K562 (cell line): ENCODE data around the gene ATP2A1.

Source experiments
- CBX2 ChIP-seq: fragments of 200-600 bp; sonication (generic); IDR thresholded peaks from one replicate; pipeline ENCODE4 v1.6.1; 2012; ENCODE audit warnings: mild to moderate bottlenecking, low read length, inconsistent platforms; ENCODE audit not compliant: insufficient read depth, poor library complexity, severe bottlenecking
- HMG20A ChIP-seq: fragments of 450-650 bp; formaldehyde crosslinking; conservative IDR thresholded peaks from 2 replicates; pipeline ENCODE4 v1.4.0; 2020; ENCODE audit warnings: mild to moderate bottlenecking, mixed read lengths
- MAFK ChIP-seq: IDR thresholded peaks from 2 replicates; pipeline ENCODE4 v1.6.1; 2011; ENCODE audit warnings: low read length, improper control_type of control experiment
- SMARCA5 ChIP-seq: fragments of 450-650 bp; IDR thresholded peaks from 2 replicates; pipeline ENCODE4 v1.6.1; 2016
- ZNF12 ChIP-seq: sonication (generic); formaldehyde crosslinking; IDR thresholded peaks from 2 replicates; pipeline ENCODE4 v1.4.0; 2020; ENCODE audit warnings: mild to moderate bottlenecking, missing genetic modification reagents
- ZNF140 ChIP-seq: fragments of 250-450 bp; sonication (Bioruptor Pico); IDR thresholded peaks from 2 replicates; pipeline ENCODE4 v1.8.0; 2021; ENCODE audit warnings: moderate library complexity, mild to moderate bottlenecking, inconsistent platforms
- TF ChIP-seq, protein P1 (sequence below): sonication (generic); formaldehyde crosslinking; IDR thresholded peaks from 2 replicates; pipeline ENCODE4 v1.9.0; 2022; ENCODE audit warnings: mild to moderate bottlenecking, missing genetic modification reagents
- TF ChIP-seq, protein P2 (sequence below), 2 experiments: fragments of 450-650 bp; formaldehyde crosslinking in 1 of 2; IDR thresholded peaks; 2 replicates each; pipeline versions ENCODE4 v1.4.0 to v1.6.1; 2014 to 2020; ENCODE audit warnings: mild to moderate bottlenecking in 2 of 2, borderline replicate concordance in 1 of 2, low read depth in 1 of 2
- TF ChIP-seq, protein P3 (sequence below): sonication (generic); formaldehyde crosslinking; IDR thresholded peaks from 2 replicates; pipeline ENCODE4 v1.8.0; 2023; ENCODE audit warnings: mild to moderate bottlenecking, missing genetic modification reagents

DNA sequence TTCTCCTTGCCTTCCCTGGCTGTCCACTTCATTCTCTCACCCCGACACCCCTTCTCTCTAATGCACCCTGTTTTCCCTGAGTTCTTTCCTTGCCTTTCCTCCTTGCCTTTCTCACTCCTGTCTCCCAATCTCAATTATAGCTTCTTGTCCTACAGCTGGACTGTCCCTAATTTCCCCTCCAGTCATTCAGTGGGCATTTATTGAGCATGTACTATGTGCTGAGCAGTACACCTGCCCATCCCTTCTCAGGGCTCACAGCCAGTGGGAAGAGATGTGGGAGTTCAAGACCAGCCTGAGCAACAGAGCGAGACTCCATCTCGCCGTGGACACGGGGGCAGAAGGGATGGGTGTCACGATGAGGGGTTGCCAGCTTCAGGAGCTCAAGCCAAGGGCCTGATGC, 5.8 kb downstream of the ATP2A1 start:
- TF ChIP-seq, protein P1, sequence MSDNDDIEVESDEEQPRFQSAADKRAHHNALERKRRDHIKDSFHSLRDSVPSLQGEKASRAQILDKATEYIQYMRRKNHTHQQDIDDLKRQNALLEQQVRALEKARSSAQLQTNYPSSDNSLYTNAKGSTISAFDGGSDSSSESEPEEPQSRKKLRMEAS (CRISPR knock-in tag), result no peak
- TF ChIP-seq, protein P2, sequence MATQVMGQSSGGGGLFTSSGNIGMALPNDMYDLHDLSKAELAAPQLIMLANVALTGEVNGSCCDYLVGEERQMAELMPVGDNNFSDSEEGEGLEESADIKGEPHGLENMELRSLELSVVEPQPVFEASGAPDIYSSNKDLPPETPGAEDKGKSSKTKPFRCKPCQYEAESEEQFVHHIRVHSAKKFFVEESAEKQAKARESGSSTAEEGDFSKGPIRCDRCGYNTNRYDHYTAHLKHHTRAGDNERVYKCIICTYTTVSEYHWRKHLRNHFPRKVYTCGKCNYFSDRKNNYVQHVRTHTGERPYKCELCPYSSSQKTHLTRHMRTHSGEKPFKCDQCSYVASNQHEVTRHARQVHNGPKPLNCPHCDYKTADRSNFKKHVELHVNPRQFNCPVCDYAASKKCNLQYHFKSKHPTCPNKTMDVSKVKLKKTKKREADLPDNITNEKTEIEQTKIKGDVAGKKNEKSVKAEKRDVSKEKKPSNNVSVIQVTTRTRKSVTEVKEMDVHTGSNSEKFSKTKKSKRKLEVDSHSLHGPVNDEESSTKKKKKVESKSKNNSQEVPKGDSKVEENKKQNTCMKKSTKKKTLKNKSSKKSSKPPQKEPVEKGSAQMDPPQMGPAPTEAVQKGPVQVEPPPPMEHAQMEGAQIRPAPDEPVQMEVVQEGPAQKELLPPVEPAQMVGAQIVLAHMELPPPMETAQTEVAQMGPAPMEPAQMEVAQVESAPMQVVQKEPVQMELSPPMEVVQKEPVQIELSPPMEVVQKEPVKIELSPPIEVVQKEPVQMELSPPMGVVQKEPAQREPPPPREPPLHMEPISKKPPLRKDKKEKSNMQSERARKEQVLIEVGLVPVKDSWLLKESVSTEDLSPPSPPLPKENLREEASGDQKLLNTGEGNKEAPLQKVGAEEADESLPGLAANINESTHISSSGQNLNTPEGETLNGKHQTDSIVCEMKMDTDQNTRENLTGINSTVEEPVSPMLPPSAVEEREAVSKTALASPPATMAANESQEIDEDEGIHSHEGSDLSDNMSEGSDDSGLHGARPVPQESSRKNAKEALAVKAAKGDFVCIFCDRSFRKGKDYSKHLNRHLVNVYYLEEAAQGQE (IDR thresholded peaks at IDR 0.05; ENCODE audit: borderline replicate concordance), result no peak
- TF ChIP-seq, protein P2 (CRISPR knock-in tag; IDR thresholded peaks at IDR 0.05; ENCODE audit: low read depth), result no peak
- TF ChIP-seq MAFK (no peak), ZNF140 (CRISPR knock-in tag) (no peak), SMARCA5 (no peak), CBX2 (no peak), ZNF12 (CRISPR knock-in tag) (no peak), HMG20A (CRISPR knock-in tag) (no peak)
- TF ChIP-seq, protein P3, sequence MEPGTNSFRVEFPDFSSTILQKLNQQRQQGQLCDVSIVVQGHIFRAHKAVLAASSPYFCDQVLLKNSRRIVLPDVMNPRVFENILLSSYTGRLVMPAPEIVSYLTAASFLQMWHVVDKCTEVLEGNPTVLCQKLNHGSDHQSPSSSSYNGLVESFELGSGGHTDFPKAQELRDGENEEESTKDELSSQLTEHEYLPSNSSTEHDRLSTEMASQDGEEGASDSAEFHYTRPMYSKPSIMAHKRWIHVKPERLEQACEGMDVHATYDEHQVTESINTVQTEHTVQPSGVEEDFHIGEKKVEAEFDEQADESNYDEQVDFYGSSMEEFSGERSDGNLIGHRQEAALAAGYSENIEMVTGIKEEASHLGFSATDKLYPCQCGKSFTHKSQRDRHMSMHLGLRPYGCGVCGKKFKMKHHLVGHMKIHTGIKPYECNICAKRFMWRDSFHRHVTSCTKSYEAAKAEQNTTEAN (CRISPR knock-in tag), result no peak
